Right lobe of liver (tissue), 6 donors: Measurements from ENCODE around the gene KCNQ5. TPM values are rescaled to one million over a fixed set of nuclear protein-coding genes. Genes with fewer than 3 reads are reported as not detected.

Source experiments
- ATAC-seq, 4 donors: fragments of 200-7000 bp; cut with Tn5 transposase; one replicate each; pipeline ENCODE4 v1.9.1; 2020; ENCODE audit warnings: mild to moderate bottlenecking in 4 of 4, moderate library complexity in 4 of 4
- DNase-seq, 3 donors: peaks; one replicate each; pipeline ENCODE4 v3.0.0-alpha.2; 2020
- H3K27ac ChIP-seq, 3 donors: fragments of 200-600 bp; one replicate each; pipeline ENCODE4 v1.8.0; 2022
- H3K27me3 ChIP-seq, 2 donors: fragments of 200-600 bp; one replicate each; pipeline ENCODE4 v1.8.0; 2022
- H3K36me3 ChIP-seq, 4 donors: fragments of 200-600 bp; sonication (generic) in 1 of 4; one replicate each; pipeline versions ENCODE4 v1.5.1 to v1.8.0; 2017 to 2022; ENCODE audit warnings: control low read depth in 1 of 4
- H3K4me1 ChIP-seq, 4 donors: fragments of 200-600 bp; sonication (generic) in 1 of 4; one replicate each; pipeline versions ENCODE4 v1.5.1 to v1.8.0; 2017 to 2022; ENCODE audit warnings: control low read depth in 1 of 4
- H3K4me3 ChIP-seq, 3 donors: fragments of 200-600 bp; one replicate each; pipeline ENCODE4 v1.8.0; 2022
- H3K9me3 ChIP-seq, 4 donors: fragments of 200-600 bp; sonication (generic) in 1 of 4; one replicate each; pipeline versions ENCODE4 v1.5.1 to v1.8.0; 2017 to 2022; ENCODE audit warnings: control low read depth in 1 of 4
- POLR2A ChIP-seq: fragments of 450-650 bp; IDR thresholded peaks from one replicate; pipeline ENCODE4 v1.6.1; 2017; ENCODE audit warnings: antibody characterized with exemption, mild to moderate bottlenecking
- WGBS: methylation state at CpG from one replicate; pipeline ENCODE4 v1.1.6; 2018; ENCODE audit warnings: low coverage, low lambda C conversion rate; ENCODE audit not compliant: insufficient coverage; ENCODE audit errors: missing lambda C conversion rate; 5-methylcytosine and 5-hydroxymethylcytosine counted together
- intact Hi-C, 2 donors: fragments of 100-400 bp; cut with DNase I; formaldehyde crosslinking; loops; one replicate each; pipeline versions ENCODE4 v1.11.2 to v1.14.1; 2022
- total RNA-seq, 6 experiments: library from RNA; depleted of rRNA in 2 of 6; stranded (reverse); fragments of >200 nt in 2 of 6; fragmentation: NEBNext Ultra II Directional in 3 of 6; extraction: Animal tissue kit (Norgen Biotek cat#: 25700) in 3 of 6; gene quantifications; one replicate each; pipeline versions ENCODE4 v1.1.0 to v1.2.4, GENCODE V29; 2016 to 2023
- TF ChIP-seq, protein P1 (sequence below), 4 donors: fragments of 200-600 bp in 3 of 4; fragments of 450-650 bp in 1 of 4; IDR thresholded peaks; one replicate each; pipeline versions ENCODE4 v1.5.1 to v1.8.0; 2016 to 2022; ENCODE audit warnings: antibody characterized with exemption in 4 of 4, mild to moderate bottlenecking in 2 of 4
- donor health status: DM: no; HTN: yes; CAD: no.
- donor health status: DM: no; HTN: no; CAD: no.
- donor health status: DM: no; HTN: no; CAD: no.
- donor health status: DM: no; HTN: yes; CAD: no.
- donor health status: DM: no; HTN: yes; CAD: no.

Gene KCNQ5
- total RNA-seq, 6 experiments from 2014 or later, result 0.04 to 0.11 TPM; not detected in 4

DNA sequence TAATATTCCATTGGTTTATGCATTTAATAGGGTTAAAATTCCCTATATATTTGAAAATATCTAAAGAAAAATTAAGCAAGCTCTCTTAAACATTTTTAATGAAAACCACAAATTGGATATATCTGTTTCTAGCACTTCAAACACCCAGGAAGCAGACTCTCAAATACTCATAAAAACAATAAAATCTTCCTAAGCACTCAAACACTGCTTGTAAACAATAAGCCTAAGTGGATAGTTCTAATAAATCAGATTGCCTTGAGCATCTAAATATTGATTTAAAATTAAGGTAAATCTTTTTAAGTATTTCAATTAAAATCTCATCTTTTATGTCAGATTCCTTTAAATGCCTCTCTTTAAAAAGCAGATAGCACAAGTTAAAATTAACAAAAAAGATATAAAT lies 254.4 kb downstream of the KCNQ5 start:
- no peaks in the 10 kb centered on the region for H3K36me3 ChIP-seq
- no peaks in the 10 kb centered on the region for H3K4me1 ChIP-seq
- no peak overlapping the region for H3K27ac ChIP-seq
- H3K27me3 ChIP-seq, result no peaks in the 10 kb centered on the region
- no peak overlapping the region for H3K4me3 ChIP-seq
- no peak for ATAC-seq
- intact Hi-C loops, result no loop called here
- no peak for DNase-seq
- H3K9me3 ChIP-seq, result no peaks in the 10 kb centered on the region
- no peak for TF ChIP-seq POLR2A
- TF ChIP-seq, protein P1, sequence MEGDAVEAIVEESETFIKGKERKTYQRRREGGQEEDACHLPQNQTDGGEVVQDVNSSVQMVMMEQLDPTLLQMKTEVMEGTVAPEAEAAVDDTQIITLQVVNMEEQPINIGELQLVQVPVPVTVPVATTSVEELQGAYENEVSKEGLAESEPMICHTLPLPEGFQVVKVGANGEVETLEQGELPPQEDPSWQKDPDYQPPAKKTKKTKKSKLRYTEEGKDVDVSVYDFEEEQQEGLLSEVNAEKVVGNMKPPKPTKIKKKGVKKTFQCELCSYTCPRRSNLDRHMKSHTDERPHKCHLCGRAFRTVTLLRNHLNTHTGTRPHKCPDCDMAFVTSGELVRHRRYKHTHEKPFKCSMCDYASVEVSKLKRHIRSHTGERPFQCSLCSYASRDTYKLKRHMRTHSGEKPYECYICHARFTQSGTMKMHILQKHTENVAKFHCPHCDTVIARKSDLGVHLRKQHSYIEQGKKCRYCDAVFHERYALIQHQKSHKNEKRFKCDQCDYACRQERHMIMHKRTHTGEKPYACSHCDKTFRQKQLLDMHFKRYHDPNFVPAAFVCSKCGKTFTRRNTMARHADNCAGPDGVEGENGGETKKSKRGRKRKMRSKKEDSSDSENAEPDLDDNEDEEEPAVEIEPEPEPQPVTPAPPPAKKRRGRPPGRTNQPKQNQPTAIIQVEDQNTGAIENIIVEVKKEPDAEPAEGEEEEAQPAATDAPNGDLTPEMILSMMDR (IDR thresholded peaks at IDR 0.05), result no peak

DNA sequence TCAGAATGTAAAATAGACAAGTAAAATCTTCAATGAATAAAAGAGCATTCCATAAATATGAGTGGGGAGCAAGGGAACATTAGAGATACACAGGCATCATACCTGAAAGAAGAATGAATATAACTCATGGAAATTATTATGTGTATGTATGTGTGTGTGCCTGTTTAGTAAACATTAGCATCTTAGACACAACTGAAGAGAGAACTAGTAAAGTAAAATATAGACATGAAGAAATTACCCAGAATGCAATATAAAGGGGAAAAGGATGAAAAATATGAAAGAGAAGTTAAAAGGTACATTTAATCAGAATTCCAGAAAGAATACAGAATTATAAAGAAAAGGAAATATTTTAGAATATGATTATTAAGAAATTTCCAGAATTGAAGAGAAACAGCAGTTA lies 264.3 kb downstream of the KCNQ5 start:
- DNase-seq (no peak), ATAC-seq (no peak)
- Histone ChIP-seq H3K27ac (no peak overlapping the region), H3K27me3 (no peaks in the 10 kb centered on the region), H3K4me1 (no peaks in the 10 kb centered on the region), H3K4me3 (no peak overlapping the region), H3K36me3 (no peaks in the 10 kb centered on the region), H3K9me3 (no peaks in the 10 kb centered on the region)
- intact Hi-C loops, result no loop called here
- TF ChIP-seq, protein P1 (IDR thresholded peaks at IDR 0.05), result no peak
- TF ChIP-seq POLR2A, result no peak

DNA sequence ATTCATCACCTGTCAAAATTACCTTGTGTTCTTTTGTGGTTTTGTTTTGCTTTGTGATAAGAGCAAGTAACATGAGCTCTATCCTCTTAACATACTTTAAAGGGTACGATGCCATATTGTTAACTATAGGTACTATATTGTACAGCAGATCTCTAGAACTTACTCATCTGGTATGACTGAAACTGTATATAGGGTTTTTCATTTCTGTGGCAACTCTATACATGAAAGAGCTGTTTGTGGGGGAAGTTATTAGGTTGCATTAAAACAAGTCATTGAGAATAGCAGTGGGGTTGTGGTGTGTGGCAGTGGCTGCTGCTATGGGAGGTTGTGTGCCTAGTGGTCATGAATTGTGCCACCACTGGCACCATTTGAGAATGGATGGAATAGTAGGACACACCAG lies 268.4 kb downstream of the KCNQ5 start:
- DNase-seq (no peak), ATAC-seq (no peak)
- 45% methylated on average over 1 of the region's 1 CpG for WGBS
- Histone ChIP-seq H3K36me3 (no peaks in the 10 kb centered on the region), H3K4me1 (no peaks in the 10 kb centered on the region), H3K27ac (no peak overlapping the region), H3K4me3 (no peak overlapping the region), H3K9me3 (no peaks in the 10 kb centered on the region), H3K27me3 (no peaks in the 10 kb centered on the region)
- intact Hi-C loops, result no loop called here
- TF ChIP-seq, protein P1 (IDR thresholded peaks at IDR 0.05), result no peak
- no peak for TF ChIP-seq POLR2A

DNA sequence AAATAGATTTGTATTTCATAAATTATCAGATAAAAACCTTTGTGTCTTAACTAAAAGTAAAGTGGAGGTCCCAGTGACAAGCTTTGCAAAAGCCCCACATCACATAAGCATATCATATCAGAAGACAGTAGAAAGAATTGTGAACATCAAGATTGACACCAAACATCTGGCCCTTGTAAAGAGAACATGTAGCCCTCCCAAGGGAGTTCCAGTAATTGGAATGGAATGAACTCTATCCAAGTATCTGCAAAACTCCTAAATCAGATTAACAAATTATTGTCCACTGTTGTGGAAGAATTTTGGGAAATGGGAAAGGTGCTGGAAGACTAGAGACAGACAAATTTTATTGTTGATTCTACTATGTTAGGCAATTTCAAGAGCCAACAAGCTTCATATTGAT lies 268.8 kb downstream of the KCNQ5 start:
- no peak for TF ChIP-seq POLR2A
- intact Hi-C loops, result no loop called here
- Histone ChIP-seq H3K9me3 (no peaks in the 10 kb centered on the region), H3K27ac (no peak overlapping the region), H3K4me1 (no peaks in the 10 kb centered on the region), H3K4me3 (no peak overlapping the region), H3K36me3 (no peaks in the 10 kb centered on the region), H3K27me3 (no peaks in the 10 kb centered on the region)
- DNase-seq (no peak), ATAC-seq (no peak)

DNA sequence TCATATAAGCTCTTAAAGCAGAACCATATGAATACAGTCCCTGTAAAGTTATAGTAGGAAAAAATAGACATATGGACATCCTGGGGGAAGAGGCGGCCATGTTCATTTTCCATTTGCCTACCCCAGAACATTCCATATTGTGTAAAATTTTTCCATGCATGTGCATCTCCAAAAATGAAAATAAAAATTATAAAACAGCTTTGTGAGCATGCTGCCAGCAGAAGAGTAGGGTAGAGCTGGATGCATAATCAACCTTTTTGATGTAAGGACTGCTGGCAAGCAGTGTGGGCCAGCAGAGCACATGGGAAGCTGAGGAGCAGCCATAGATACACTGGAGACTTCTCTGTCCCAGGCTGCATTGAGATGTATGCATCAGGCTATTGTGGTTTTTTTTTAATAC lies 271.0 kb downstream of the KCNQ5 start:
- no peak for TF ChIP-seq POLR2A
- TF ChIP-seq, protein P1 (IDR thresholded peaks at IDR 0.05), result no peak
- DNase-seq, result no peak
- 40% methylated on average over 1 of the region's 1 CpG for WGBS
- Histone ChIP-seq H3K36me3 (no peaks in the 10 kb centered on the region), H3K9me3 (no peaks in the 10 kb centered on the region), H3K4me3 (no peak overlapping the region), H3K27me3 (no peaks in the 10 kb centered on the region), H3K27ac (no peak overlapping the region), H3K4me1 (no peaks in the 10 kb centered on the region)
- no peak for ATAC-seq
- intact Hi-C loops, result no loop called here
